HepG2 (cell line): ENCODE measurements around the gene NCOA1. TPM values are rescaled to one million over a fixed set of nuclear protein-coding genes. Genes with fewer than 3 reads are reported as not detected.

ENCODE experiments used
- ATF3 ChIP-seq: sonication (generic); formaldehyde crosslinking; IDR thresholded peaks from 2 replicates; pipeline ENCODE4 v1.4.0; 2020; ENCODE audit warnings: missing genetic modification reagents
- CCDC6 ChIP-seq: sonication (generic); formaldehyde crosslinking; IDR thresholded peaks from 2 replicates; pipeline ENCODE4 v1.8.1; 2022; ENCODE audit warnings: mild to moderate bottlenecking, missing genetic modification reagents, moderate library complexity
- CEBPG ChIP-seq: IDR thresholded peaks from 2 replicates; pipeline ENCODE4 v1.6.1; 2016
- DMAP1 ChIP-seq: IDR thresholded peaks from 2 replicates; pipeline ENCODE4 v1.6.1; 2016
- E2F5 ChIP-seq: sonication (generic); formaldehyde crosslinking; conservative IDR thresholded peaks from 2 replicates; pipeline ENCODE4 v1.4.0; 2020; ENCODE audit warnings: missing genetic modification reagents
- FOXA1 ChIP-seq, 2 experiments: fragments of 450-650 bp in 1 of 2; sonication (generic) in 1 of 2; formaldehyde crosslinking in 1 of 2; IDR thresholded peaks; 2 replicates each; pipeline versions ENCODE4 v1.4.0 to v1.6.1; 2016 to 2020; ENCODE audit warnings: missing genetic modification reagents in 1 of 2
- KAT8 ChIP-seq: IDR thresholded peaks from 2 replicates; pipeline ENCODE4 v1.6.1; 2016; ENCODE audit warnings: missing genetic modification reagents, missing compliant biosample characterization
- KLF11 ChIP-seq: IDR thresholded peaks from 2 replicates; pipeline ENCODE4 v1.6.1; 2016; ENCODE audit warnings: missing compliant biosample characterization
- LBX2 ChIP-seq: sonication (generic); formaldehyde crosslinking; IDR thresholded peaks from 2 replicates; pipeline ENCODE4 v1.5.0; 2020; ENCODE audit warnings: missing genetic modification reagents, mild to moderate bottlenecking, borderline replicate concordance
- MIER3 ChIP-seq: IDR thresholded peaks from 2 replicates; pipeline ENCODE4 v1.6.1; 2016; ENCODE audit warnings: missing compliant biosample characterization, borderline replicate concordance
- NR2C2 ChIP-seq: sonication (generic); formaldehyde crosslinking; IDR thresholded peaks from 2 replicates; pipeline ENCODE4 v1.4.0; 2020; ENCODE audit warnings: missing genetic modification reagents, mild to moderate bottlenecking, moderate library complexity, borderline replicate concordance
- PAXIP1 ChIP-seq: sonication (generic); formaldehyde crosslinking; conservative IDR thresholded peaks from 2 replicates; pipeline ENCODE4 v1.4.0; 2020; ENCODE audit warnings: mild to moderate bottlenecking, missing genetic modification reagents, moderate library complexity
- PHF21A ChIP-seq: sonication (generic); formaldehyde crosslinking; IDR thresholded peaks from 2 replicates; pipeline ENCODE4 v1.5.0; 2020; ENCODE audit warnings: mild to moderate bottlenecking, missing genetic modification reagents
- RFXAP ChIP-seq: sonication (generic); formaldehyde crosslinking; IDR thresholded peaks from 2 replicates; pipeline ENCODE4 v1.4.0; 2020; ENCODE audit warnings: missing genetic modification reagents, borderline replicate concordance
- TCF7 ChIP-seq: sonication (generic); IDR thresholded peaks from 2 replicates; pipeline ENCODE4 v1.6.1; 2016; ENCODE audit warnings: antibody characterized with exemption, low read depth
- THAP7 ChIP-seq: sonication (generic); formaldehyde crosslinking; IDR thresholded peaks from 2 replicates; pipeline ENCODE4 v1.8.1; 2023; ENCODE audit warnings: mild to moderate bottlenecking, missing genetic modification reagents
- ZFYVE20 ChIP-seq: sonication (generic); formaldehyde crosslinking; IDR thresholded peaks from 2 replicates; pipeline ENCODE4 v1.8.0; 2023; ENCODE audit warnings: low read depth, mild to moderate bottlenecking, moderate library complexity, missing genetic modification reagents, borderline replicate concordance
- ZNF253 ChIP-seq: sonication (generic); formaldehyde crosslinking; IDR thresholded peaks from 2 replicates; pipeline ENCODE4 v1.8.0; 2022; ENCODE audit warnings: mild to moderate bottlenecking, missing genetic modification reagents, borderline replicate concordance
- ZNF3 ChIP-seq: IDR thresholded peaks from 2 replicates; pipeline ENCODE4 v1.7.0; 2017; ENCODE audit warnings: inconsistent platforms
- ZNF431 ChIP-seq: sonication (generic); formaldehyde crosslinking; IDR thresholded peaks from 2 replicates; pipeline ENCODE4 v1.9.0; 2022; ENCODE audit warnings: missing genetic modification reagents, low read depth, mild to moderate bottlenecking, borderline replicate concordance
- ZNF441 ChIP-seq: sonication (generic); formaldehyde crosslinking; IDR thresholded peaks from 2 replicates; pipeline ENCODE4 v1.7.0; 2021; ENCODE audit warnings: missing genetic modification reagents, borderline replicate concordance
- ZNF484 ChIP-seq: sonication (generic); formaldehyde crosslinking; IDR thresholded peaks from 2 replicates; pipeline ENCODE4 v1.5.1; 2020; ENCODE audit warnings: mild to moderate bottlenecking, low read depth, missing genetic modification reagents, borderline replicate concordance
- ZNF639 ChIP-seq: conservative IDR thresholded peaks from 2 replicates; pipeline ENCODE4 v1.6.1; 2018; ENCODE audit warnings: missing genetic modification reagents
- ZNF740 ChIP-seq: sonication (generic); formaldehyde crosslinking; IDR thresholded peaks from 2 replicates; pipeline ENCODE4 v1.4.0; 2020; ENCODE audit warnings: missing genetic modification reagents
- polyA plus RNA-seq, 8 experiments: library from polyadenylated mRNA; depleted of rRNA in 3 of 8; stranded (reverse) in 7 of 8; unstranded in 1 of 8; fragments of >200 nt; fragmentation: Illumina TruSeq in 4 of 8; extraction: Trizol in 4 of 8; gene quantifications; 2 replicates each; pipeline versions ENCODE4 v1.2.1 to v1.2.3, GENCODE V29; 2011 to 2016; ENCODE audit warnings: low read depth in 4 of 8, missing spikeins in 1 of 8, mixed read lengths in 1 of 8; ENCODE audit not compliant: insufficient read depth in 1 of 8
- total RNA-seq, 5 experiments: library from RNA; depleted of rRNA; stranded (reverse); fragments of >200 nt; fragmentation: Illumina TruSeq; extraction: Trizol; gene quantifications; 2 replicates each; pipeline ENCODE4 v1.2.3, GENCODE V29; 2016; ENCODE audit warnings: low read depth in 1 of 5

The NCOA1 gene
- total and polyA plus RNA-seq, 2 of the 13 experiments (the other 11 are each of a cell fraction or from before 2014, with no cell fraction given) = 10.0 to 10.4 TPM

- TF ChIP-seq MIER3 (no peak), LBX2 (no peak), KAT8 (CRISPR knock-in tag) (peak; percentile 30; the same call in 1 of the 2 replicates), CCDC6 (CRISPR knock-in tag) (no peak), PAXIP1 (CRISPR knock-in tag) (peak; percentile 27; the same call in 1 of the 2 replicates), ATF3 (CRISPR knock-in tag) (no peak), ZNF253 (no peak), ZFYVE20 (CRISPR knock-in tag) (no peak), ZNF740 (CRISPR knock-in tag) (no peak), E2F5 (CRISPR knock-in tag) (no peak), ZNF639 (CRISPR knock-in tag) (no peak), KLF11 (CRISPR knock-in tag) (no peak), PHF21A (peak; percentile 45; the same call in 1 of the 2 replicates), NR2C2 (no peak), ZNF431 (CRISPR knock-in tag) (no peak), THAP7 (no peak), TCF7 (no peak), DMAP1 (CRISPR knock-in tag) (no peak), RFXAP (CRISPR knock-in tag) (no peak), ZNF484 (CRISPR knock-in tag) (no peak), FOXA1 (IDR thresholded peaks at IDR 0.05) (no peak), FOXA1 (CRISPR knock-in tag; IDR thresholded peaks at IDR 0.05) (no peak), ZNF441 (CRISPR knock-in tag) (no peak), CEBPG (CRISPR knock-in tag) (no peak), ZNF3 (CRISPR knock-in tag) (no peak)
Measured at GRCh38 chr2:24486636-24487205, 4.3 kb upstream of the NCOA1 start (continued).
